Measurements from ENCODE around the gene CAMTA1. TPM values are rescaled to one million over a fixed set of nuclear protein-coding genes. Genes with fewer than 3 reads are reported as not detected.

Gene CAMTA1
- total RNA-seq, 6 experiments from 2014 or later: 78.1 to 96.6 (median 86.1) TPM

DNA sequence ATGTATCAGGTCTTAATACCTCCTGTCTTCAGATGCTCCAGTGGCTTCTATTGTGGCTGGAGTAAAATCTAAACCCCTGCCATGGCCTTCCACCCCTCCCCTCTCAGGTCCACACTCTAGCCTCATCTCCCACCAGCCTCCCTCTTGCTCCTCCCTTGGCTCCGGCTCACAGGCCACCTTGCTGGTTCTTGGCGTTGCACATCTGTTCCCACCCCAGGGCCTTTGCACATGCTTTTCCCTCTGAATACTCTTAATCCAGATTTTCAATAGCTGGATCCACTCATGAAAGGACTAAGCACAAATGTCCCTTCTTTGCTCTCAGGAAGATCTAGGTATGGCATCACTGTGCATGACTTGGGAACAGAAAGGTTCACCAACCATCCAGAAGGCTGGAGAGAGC, 570.4 kb downstream of the CAMTA1 start:
- Mint-ChIP-seq H3K9me3 (no peaks in the 10 kb centered on the region), H3K36me3 (ENCODE audit: low read depth) (no peaks in the 10 kb centered on the region), H3K4me3 (no peak overlapping the region), H3K27ac (no peak overlapping the region), H3K4me1 (ENCODE audit: low read depth) (no peaks in the 10 kb centered on the region), H3K27me3 (ENCODE audit: insufficient read depth) (peaks cover 33% of the 10 kb centered on the region)
- TF ChIP-seq, protein P1, sequence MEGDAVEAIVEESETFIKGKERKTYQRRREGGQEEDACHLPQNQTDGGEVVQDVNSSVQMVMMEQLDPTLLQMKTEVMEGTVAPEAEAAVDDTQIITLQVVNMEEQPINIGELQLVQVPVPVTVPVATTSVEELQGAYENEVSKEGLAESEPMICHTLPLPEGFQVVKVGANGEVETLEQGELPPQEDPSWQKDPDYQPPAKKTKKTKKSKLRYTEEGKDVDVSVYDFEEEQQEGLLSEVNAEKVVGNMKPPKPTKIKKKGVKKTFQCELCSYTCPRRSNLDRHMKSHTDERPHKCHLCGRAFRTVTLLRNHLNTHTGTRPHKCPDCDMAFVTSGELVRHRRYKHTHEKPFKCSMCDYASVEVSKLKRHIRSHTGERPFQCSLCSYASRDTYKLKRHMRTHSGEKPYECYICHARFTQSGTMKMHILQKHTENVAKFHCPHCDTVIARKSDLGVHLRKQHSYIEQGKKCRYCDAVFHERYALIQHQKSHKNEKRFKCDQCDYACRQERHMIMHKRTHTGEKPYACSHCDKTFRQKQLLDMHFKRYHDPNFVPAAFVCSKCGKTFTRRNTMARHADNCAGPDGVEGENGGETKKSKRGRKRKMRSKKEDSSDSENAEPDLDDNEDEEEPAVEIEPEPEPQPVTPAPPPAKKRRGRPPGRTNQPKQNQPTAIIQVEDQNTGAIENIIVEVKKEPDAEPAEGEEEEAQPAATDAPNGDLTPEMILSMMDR (IDR thresholded peaks at IDR 0.05): no peak
- DNase-seq: no peak

DNA sequence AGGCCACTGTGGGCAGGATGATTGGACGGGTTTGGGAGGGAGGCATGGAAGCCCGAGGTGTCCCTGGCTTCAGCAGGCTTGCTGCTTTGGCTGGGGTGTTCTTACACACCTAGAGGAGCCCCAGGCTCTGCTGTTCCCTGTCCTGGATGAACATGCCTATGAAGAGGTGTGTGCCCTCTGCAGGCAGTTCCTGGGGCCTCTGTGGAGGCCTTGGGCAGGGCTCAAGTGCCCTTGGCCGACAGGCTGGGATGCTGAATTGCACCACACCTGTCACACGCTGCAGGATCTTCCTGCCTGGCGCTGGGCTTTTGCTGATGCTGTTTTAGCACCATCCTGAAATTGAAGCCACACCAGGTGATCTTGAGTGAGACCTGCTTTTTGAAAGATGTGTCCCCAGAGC, 570.8 kb downstream of the CAMTA1 start:
- no peaks in the 10 kb centered on the region for H3K36me3 Mint-ChIP-seq (ENCODE audit: low read depth)
- TF ChIP-seq, protein P1 (IDR thresholded peaks at IDR 0.05): no peak
- peaks cover 37% of the 10 kb centered on the region for H3K27me3 Mint-ChIP-seq (ENCODE audit: insufficient read depth)
- no peak overlapping the region for H3K27ac Mint-ChIP-seq
- no peak for DNase-seq
- no peak overlapping the region for H3K4me3 Mint-ChIP-seq
- H3K9me3 Mint-ChIP-seq: no peaks in the 10 kb centered on the region
- no peaks in the 10 kb centered on the region for H3K4me1 Mint-ChIP-seq (ENCODE audit: low read depth)

DNA sequence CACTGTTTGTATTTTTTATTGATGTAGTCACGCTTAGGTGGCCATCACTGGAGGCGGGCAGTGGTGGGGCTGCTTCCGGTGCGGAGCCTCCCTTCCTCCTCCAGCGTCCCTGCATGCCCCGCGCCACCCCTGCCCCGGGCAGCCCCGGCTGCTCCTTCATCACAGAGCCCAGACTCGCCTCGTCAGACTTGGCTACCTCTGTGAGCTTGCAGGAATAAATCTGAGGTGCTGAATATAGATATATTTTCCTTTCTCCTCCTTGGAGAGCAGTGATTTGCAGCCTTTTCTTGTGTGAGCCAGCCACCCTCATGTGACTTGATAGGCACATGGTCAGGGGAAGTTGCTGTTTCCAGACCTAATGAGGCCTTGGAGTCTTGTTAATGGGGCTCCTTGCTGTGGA, 573.2 kb downstream of the CAMTA1 start:
- no peaks in the 10 kb centered on the region for H3K4me1 Mint-ChIP-seq (ENCODE audit: low read depth)
- no peaks in the 10 kb centered on the region for H3K9me3 Mint-ChIP-seq
- peaks cover 39% of the 10 kb centered on the region for H3K27me3 Mint-ChIP-seq (ENCODE audit: insufficient read depth)
- DNase-seq: no peak
- TF ChIP-seq, protein P1 (IDR thresholded peaks at IDR 0.05): no peak
- no peak overlapping the region for H3K4me3 Mint-ChIP-seq
- no peak overlapping the region for H3K27ac Mint-ChIP-seq
- H3K36me3 Mint-ChIP-seq (ENCODE audit: low read depth): no peaks in the 10 kb centered on the region

DNA sequence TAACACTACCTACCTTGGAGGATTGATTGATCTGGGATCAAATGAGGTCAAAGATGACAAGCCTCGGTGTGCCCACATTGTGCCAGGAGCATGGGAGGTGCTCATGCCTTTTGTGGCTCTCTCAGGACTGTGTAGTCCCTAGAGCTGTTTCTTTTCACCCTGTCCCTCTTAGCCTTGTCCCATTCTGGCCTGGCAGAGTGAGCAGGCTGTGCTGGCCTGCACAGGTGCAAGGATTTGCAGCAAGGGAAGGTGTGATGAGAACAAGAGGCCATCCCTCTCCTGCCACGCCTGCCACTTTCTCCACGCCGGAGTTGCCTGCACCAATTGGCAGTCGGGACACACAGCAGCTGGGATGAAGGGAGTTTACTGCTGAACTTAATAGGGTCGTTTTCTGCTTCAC, 575.3 kb downstream of the CAMTA1 start:
- Mint-ChIP-seq H3K27me3 (ENCODE audit: insufficient read depth) (peaks cover 54% of the 10 kb centered on the region), H3K9me3 (no peaks in the 10 kb centered on the region), H3K27ac (no peak overlapping the region), H3K4me1 (ENCODE audit: low read depth) (no peaks in the 10 kb centered on the region), H3K4me3 (no peak overlapping the region), H3K36me3 (ENCODE audit: low read depth) (no peaks in the 10 kb centered on the region)
- TF ChIP-seq, protein P1 (IDR thresholded peaks at IDR 0.05): no peak
- DNase-seq: no peak

DNA sequence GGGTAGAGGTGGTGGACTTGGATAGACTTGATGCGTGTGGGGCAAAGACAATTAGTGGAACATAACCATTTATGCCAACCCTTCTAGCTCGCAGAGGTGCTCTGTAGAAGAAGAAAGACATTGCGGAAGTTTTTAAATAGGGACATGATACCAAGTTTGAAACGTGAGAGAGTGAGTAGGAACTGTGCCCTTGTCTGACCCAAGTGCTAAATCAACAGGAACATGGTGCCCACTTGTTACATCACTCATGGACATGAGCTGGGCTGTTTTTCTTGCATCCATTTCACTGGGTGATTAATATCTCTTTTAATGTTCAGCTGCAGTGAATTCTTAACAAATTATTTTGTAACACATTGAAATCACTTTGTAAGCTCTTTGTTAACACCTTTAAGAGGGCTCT, 577.7 kb downstream of the CAMTA1 start:
- no peak overlapping the region for H3K27ac Mint-ChIP-seq
- peaks cover 52% of the 10 kb centered on the region for H3K27me3 Mint-ChIP-seq (ENCODE audit: insufficient read depth)
- no peak overlapping the region for H3K4me3 Mint-ChIP-seq
- H3K4me1 Mint-ChIP-seq (ENCODE audit: low read depth): no peaks in the 10 kb centered on the region
- no peaks in the 10 kb centered on the region for H3K36me3 Mint-ChIP-seq (ENCODE audit: low read depth)
- peaks cover 2% of the 10 kb centered on the region; the same call in 1 of the 2 replicates for H3K9me3 Mint-ChIP-seq
- TF ChIP-seq, protein P1 (IDR thresholded peaks at IDR 0.05): no peak
- no peak for DNase-seq

DNA sequence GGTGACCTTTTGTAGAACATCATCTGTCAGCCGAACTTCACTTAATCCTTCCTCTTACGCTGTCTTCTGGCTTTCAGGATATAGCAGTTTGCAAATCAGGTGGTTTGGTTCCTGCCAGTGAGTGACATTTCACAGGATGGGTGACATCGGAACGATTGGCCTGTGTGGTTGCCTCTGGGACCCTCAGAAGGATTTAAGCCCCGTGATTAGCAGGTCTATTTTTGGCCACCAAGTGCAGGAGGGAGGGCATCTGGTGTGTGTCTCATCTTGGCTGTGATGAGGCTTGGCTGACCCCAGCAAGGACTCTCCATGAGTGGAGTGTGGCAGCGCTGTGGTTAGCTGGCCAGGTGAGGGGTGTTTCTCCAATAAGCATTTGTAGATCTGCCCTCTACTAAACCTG, 578.2 kb downstream of the CAMTA1 start:
- Mint-ChIP-seq H3K27ac (no peak overlapping the region), H3K9me3 (peaks cover 4% of the 10 kb centered on the region; the same call in 1 of the 2 replicates), H3K4me3 (no peak overlapping the region), H3K27me3 (ENCODE audit: insufficient read depth) (peaks cover 51% of the 10 kb centered on the region), H3K36me3 (ENCODE audit: low read depth) (no peaks in the 10 kb centered on the region), H3K4me1 (ENCODE audit: low read depth) (no peaks in the 10 kb centered on the region)
- TF ChIP-seq, protein P1 (IDR thresholded peaks at IDR 0.05): no peak
- no peak for DNase-seq
